Measurements from ENCODE around the gene PDE6A.

- TF ChIP-seq POLR2A (IDR thresholded peaks at IDR 0.05), result no peak
- TF ChIP-seq, protein P1, sequence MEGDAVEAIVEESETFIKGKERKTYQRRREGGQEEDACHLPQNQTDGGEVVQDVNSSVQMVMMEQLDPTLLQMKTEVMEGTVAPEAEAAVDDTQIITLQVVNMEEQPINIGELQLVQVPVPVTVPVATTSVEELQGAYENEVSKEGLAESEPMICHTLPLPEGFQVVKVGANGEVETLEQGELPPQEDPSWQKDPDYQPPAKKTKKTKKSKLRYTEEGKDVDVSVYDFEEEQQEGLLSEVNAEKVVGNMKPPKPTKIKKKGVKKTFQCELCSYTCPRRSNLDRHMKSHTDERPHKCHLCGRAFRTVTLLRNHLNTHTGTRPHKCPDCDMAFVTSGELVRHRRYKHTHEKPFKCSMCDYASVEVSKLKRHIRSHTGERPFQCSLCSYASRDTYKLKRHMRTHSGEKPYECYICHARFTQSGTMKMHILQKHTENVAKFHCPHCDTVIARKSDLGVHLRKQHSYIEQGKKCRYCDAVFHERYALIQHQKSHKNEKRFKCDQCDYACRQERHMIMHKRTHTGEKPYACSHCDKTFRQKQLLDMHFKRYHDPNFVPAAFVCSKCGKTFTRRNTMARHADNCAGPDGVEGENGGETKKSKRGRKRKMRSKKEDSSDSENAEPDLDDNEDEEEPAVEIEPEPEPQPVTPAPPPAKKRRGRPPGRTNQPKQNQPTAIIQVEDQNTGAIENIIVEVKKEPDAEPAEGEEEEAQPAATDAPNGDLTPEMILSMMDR (IDR thresholded peaks at IDR 0.05), result no peak
Observed at GRCh38 chr5:149966946-149967345, 22.4 kb upstream of the PDE6A start.

Measured in adrenal gland (tissue), 5 donors.